GM19468 (cell line): ENCODE data around the gene AKR1E2.
"Not testable (repeated sequence)": the region's sequence is repeated elsewhere in the genome, so short reads cannot be mapped to it uniquely, and the experiment has no call there.

Experiments used
- ATAC-seq: cut with Tn5 transposase; IDR thresholded peaks from one replicate; pipeline ENCODE4 v1.9.1; 2021; ENCODE audit warnings: mild to moderate bottlenecking, moderate library complexity, moderate number of reproducible peaks; ENCODE audit not compliant: unreplicated experiment; ENCODE audit errors: extremely low read depth

AKR1E2 gene

GRCh38 chr10:4812046-4812445, 14.0 kb upstream of the AKR1E2 start:
- no peak for ATAC-seq

DNA sequence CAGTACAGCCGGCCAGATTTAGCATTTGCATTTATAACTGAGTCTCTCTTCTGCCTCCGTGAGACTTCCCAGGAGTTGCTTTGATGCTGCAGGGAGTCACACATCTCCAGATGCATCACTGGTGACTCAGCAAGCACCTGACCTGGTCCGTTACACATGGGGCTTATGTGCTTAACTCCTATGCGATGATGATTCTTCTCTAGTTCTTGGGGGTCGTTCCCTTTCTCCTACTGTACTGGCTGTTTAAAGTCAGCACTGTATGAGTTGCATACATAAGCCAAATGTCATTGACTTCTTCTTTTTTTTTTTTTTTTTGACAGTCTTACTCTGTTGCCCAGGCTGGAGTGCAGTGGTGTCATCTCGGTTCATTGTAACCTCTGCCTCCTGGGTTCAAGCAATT, 13.0 kb upstream of the AKR1E2 start:
- no peak for ATAC-seq

DNA sequence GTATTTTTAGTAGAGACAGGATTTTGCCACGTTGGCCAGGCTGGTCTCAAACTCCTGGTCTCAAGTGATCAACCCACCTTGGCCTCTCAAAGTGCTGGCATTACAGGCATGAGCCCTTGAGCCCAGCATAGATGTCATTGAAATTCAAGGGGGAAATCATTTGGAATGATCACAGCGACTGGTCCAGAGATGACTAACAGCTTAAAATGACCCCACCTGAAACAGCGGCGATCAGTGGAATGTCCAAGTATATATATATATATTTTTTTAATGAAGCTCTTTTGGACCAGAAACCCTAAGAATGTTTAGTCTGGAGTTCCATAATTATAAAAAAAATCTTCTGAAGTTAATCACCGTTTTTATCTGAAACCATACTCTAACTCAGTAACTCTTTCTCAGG, 12.5 kb upstream of the AKR1E2 start:
- ATAC-seq, result no peak

GRCh38 chr10:4815646-4816180, 10.3 kb upstream of the AKR1E2 start:
- ATAC-seq, result not testable (repeated sequence)

DNA sequence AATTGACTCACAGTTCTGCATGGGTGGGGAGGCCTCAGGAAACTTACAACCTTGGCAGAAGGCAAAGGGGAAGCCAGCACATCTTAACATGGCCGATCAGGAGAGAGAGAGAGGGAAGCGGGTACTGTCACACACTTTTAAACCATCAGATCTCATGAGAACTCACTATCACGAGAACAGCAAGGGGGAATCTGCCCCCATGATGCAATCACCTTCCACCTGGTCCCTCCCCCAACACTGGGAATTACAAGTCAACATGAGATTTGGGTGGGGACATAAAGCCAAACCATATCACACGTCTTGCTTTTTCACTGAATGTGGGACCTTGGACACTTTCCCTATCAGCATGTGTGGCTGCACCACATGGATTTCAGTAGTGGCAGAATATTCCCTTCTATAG, 9.0 kb upstream of the AKR1E2 start:
- ATAC-seq, result no peak

- no peak for ATAC-seq
These were observed 6.9 kb upstream of the AKR1E2 start for GRCh38 chr10:4819067-4819466.

GRCh38 chr10:4819707-4820106, 6.3 kb upstream of the AKR1E2 start:
- ATAC-seq, result no peak

DNA sequence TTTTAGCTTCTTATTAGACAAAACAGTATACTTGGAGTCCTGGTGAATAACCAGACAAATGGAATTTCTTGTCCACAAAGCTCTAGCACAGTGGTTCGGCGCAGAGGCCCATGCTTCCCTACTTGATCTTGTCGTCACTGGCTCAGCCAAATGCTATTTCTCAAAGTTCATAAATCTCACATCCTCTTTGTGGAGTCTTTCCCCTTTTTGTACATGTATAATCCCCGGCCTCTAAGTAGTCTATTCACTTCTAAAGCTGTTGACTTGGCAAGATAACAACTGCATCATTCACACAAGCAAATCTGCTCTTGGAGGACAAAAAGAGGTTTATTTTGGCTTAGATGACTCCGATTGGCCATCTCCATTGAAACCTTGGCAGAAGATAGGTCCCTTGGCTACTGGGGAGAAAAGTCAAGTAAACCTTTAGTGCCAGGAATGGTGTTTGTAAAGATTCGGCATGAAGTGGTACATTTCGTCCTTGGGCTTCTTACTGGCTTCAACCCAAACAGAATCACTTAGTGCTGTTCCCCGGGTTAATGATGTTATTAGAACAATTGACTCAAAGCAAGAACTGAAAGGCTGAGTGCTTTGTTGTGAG, 5.1 kb upstream of the AKR1E2 start:
- no peak for ATAC-seq

GRCh38 chr10:4822208-4822607, 3.8 kb upstream of the AKR1E2 start:
- ATAC-seq, result no peak

- ATAC-seq, result no peak
These were observed 1.2 kb upstream of the AKR1E2 start for GRCh38 chr10:4824791-4825310.

- no peak for ATAC-seq
These were observed 545 bp upstream of the AKR1E2 start for GRCh38 chr10:4825456-4825867.

DNA sequence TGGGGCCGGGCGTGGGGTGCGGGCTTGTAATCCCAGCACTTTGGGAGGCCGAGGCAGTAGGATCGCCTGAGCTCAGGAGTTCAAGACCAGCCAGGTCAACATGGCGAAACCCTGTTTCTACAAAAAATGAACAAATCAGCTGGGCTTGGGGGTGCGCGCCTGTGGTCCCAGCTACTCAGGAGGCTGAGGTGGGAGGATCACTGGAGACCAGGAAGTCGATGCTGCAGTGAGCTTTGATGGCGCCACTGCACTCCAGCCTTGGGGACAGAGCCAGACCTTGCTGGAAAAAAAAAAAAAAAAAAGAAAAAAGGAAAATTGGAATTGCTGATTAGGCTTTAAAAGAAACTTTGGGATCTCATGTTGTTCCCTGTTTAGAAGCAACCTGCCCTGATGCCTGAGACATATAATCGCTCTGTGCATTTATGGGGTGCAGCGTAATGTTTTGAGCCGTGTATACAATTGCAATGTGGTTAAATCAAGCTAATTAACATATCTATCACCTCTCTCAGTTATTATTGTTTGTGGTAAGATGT, 851 bp downstream of the AKR1E2 start:
- no peak for ATAC-seq

- no peak for ATAC-seq
These were observed 2.0 kb downstream of the AKR1E2 start for GRCh38 chr10:4828005-4828404.

GRCh38 chr10:4830551-4830950, 4.5 kb downstream of the AKR1E2 start:
- ATAC-seq, result no peak

- ATAC-seq, result no peak
These were observed 5.1 kb downstream of the AKR1E2 start for GRCh38 chr10:4831091-4831490.

DNA sequence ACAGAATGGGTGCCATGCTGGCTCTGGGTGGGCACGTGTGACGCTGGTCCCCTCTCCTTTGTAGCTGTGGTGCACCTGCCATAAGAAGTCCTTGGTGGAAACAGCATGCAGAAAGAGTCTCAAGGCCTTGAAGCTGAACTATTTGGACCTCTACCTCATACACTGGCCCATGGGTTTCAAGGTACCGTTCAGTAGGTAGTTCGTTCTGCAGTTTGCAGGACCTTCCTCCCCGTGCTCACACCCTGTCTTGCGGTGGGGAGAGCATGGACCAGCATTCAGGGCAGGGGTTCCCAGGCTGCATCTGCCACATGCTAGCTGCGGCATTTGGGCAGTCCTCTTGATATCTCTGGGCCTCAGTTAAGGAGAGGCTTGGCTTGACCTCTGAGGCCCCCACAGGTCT, 7.3 kb downstream of the AKR1E2 start:
- no peak for ATAC-seq

- ATAC-seq, result no peak
These were observed 8.9 kb downstream of the AKR1E2 start for GRCh38 chr10:4834898-4835405.

- ATAC-seq, result no peak
These were observed 9.5 kb downstream of the AKR1E2 start for GRCh38 chr10:4835494-4835918.

- ATAC-seq, result no peak
These were observed 10.5 kb downstream of the AKR1E2 start for GRCh38 chr10:4836416-4836969.

GRCh38 chr10:4837551-4837950, 11.5 kb downstream of the AKR1E2 start:
- ATAC-seq, result no peak

DNA sequence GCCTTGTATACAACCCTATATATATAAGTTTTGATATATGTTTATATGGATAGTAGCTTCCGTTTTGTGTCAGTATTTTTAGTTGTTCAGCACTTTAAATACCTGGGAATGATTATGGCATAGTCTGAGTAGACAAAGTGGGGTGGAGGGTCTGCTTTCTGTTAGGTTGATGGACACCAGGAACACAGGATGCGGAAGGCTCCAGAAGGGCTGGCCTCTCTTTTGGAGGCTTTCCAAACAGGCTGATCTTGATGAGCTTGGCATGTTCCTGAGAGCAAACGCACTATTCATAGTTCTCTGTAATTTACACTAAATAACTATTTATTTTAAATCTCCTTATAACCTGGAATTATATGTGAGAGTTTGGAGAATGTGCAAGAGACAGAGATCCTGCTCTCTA, 12.7 kb downstream of the AKR1E2 start:
- ATAC-seq, result no peak
